Measurements from ENCODE around the gene DNAJC6.
"Not testable (repeated sequence)": the region's sequence is repeated elsewhere in the genome, so short reads cannot be mapped to it uniquely, and the experiment has no call there.

DNAJC6 gene

DNA sequence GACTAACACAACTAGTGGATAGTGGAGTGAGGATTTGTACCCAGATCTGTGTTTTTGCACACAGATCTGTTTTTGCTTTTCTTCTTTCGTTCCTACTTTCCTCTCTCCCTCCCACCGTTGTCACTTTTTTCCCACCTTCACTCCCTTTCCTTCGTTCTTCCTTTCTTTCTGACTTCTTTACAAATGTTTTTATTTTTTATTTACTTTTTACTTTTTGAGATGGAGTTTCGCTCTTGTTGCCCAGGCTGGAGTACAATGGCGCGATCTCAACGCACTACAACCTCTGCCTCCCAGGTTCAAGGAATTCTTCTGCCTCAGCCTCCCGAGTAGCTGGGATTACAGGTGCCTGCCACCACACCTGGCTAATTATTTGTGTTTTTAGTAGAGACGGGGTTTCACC lies 17.5 kb upstream of the DNAJC6 start:
- FAIRE-seq, result not testable (repeated sequence)

DNA sequence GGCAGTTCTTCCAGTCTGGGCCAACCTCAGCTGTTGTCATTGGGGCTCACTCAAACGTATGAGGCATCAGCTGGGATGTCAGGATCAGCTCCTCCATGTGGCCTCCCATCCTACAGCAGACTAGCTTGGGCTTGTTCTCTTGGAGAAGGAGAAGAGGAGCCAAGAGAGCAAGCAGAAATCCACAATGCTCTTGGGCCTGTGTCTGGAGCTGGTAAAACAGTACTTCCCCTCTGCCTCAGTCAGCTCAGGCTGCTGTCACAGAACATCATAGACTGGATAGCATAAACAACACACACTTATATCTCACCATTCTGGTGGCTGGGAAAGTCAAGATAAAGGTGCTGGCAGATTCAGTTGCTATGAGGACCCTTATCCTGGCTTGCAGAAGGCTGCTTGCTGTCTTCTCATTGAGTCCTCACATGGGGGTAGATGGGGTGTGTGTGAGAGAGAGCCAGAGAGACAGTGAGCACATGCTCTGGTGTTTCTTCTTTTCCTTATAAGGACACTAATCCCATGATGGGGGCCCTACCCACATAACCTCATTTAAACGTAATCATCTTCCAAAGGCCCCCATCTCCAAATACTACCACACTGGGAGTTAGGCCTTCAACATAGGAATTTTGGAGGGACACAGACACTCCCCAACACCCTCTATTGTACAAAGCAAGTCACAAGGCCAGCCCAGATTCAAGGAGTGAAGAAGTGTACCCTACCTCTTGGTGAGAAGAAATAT lies 16.3 kb upstream of the DNAJC6 start:
- no peak for FAIRE-seq
- DNase-seq (ENCODE audit: insufficient read length, low spot score), result no peak

More for the DNA sequence above, 17.5 kb upstream of the DNAJC6 start:
- DNase-seq (ENCODE audit: insufficient read length, low spot score), result not testable (repeated sequence)

DNA sequence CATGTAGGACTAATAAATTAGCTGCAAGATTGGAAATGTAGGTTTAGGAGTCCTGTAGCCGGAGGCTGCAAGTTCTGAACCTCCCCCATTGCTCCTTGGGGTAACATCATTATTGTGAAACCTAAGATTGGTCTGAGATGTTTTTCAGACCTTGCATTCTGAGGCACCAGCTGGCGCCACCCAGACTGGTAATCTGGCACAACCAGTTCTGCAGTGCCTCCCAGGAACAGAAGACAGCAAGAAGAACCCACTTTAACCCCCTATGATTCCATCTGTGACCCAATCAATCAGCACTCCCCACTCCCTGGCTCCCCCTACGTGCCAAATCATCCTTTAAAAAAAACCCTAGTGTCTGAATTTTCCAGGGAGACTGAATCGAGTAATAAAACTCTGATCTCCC lies 11.6 kb upstream of the DNAJC6 start:
- no peak for FAIRE-seq
- DNase-seq (ENCODE audit: insufficient read length, low spot score), result no peak

DNA sequence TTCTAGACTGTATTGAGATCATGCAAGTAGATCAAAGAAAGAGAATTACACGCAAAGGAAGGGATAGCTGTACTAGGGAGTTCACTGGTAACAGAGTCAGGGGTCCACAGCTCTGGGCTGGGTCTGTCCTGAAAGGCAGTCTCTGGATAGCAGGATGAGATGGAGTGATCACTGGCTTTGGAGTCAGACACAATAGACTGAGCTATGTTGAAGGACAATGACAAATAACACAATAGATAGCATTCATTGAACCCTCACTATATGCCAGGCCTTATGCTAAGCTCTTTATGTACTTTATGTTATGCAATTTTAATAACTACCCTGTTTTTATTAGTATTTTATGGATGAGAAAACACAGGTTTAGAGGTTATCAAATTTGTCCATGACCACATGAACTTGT lies 10.0 kb upstream of the DNAJC6 start:
- FAIRE-seq (no peak), DNase-seq (ENCODE audit: insufficient read length, low spot score) (no peak)

DNA sequence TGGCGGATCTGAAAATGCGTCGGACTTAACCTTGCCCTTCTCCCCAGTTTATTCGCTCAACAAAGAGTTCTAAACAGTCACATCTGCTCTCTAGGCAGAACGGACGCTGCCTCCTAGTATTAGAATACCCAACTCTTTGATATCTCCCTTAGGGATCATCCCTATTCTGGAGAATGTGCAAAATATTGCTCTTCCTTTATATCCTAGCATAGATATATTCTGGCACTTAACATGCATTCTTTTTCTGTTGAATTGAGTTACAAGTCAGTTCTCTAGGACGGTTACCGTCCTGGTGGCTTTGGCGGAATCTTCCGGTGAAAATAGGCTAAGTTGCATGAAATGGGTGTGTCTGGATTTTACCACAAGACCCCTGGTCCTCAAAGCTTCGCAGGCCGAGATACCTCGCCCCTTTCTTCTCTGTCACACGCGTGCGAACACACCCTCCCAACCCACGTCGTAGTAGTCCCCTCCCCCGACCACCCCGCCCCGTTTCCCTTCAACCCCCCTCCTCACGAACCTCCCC lies 501 bp upstream of the DNAJC6 start:
- DNase-seq (ENCODE audit: insufficient read length, low spot score), result no peak
- no peak for FAIRE-seq

DNA sequence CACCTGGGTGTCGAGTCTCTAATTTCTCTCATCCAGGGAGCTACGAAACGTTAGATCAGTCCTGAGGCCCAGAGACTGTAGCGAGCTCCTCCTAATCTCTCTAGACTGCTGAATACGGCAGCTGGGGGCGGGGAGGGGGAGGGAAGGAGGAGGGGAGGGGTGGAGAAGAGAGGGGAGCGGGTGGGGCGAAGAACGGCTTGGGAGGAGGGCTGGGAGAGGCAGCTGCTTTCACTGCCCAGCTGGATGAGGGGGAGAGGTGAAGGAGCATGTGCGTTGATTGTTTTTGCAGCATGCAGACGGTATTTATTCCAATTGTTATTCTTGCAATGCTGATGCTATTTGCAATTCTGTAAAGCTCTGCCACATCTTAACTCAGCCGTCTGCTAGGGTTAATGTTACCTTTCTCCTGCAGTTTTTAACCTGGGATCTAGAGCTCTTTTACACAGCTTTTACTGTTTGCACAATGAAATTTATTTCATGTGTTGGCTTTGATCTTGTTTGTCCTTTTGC lies 790 bp downstream of the DNAJC6 start:
- DNase-seq (ENCODE audit: insufficient read length, low spot score) (no peak), FAIRE-seq (no peak)

DNA sequence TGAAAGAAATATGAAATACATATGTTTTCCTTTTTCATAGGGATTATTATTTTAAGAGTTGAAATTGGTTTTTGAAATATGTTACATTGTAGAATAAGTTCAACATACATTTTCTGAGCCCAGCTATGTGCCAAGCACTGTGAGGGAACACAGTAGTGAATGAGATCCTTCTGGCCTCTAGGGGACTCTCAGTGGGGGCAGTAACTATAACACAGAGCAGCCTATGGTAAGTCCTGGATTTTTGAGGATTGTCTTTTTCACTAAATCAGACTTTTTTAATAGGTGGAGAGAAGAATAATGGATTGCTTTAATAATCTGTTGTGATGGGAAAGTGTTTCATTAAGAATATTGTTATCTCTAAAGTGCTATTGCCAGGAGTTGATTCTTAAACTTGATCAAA lies 2.4 kb downstream of the DNAJC6 start:
- DNase-seq (ENCODE audit: insufficient read length, low spot score), result no peak
- FAIRE-seq, result no peak

DNA sequence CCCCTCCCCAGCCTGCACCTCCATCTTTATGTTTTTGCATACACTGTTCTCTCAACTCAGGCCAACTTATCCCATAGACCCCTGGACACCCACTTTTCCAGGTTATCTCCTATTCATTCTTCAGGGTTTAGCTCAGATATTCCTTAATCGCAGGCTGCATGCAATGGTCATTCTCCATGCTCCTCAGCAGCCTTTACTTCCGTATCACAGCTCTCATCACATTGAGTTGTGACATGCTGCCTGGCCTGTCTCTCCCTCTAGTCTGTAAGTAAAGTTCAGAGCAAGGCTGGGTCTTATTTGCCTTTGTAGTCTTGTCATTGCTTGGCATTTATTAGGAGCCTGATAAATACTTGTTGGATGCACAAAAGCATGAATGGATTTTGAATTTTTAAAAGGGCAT lies 6.9 kb downstream of the DNAJC6 start:
- no peak for DNase-seq (ENCODE audit: insufficient read length, low spot score)
- no peak for FAIRE-seq

DNA sequence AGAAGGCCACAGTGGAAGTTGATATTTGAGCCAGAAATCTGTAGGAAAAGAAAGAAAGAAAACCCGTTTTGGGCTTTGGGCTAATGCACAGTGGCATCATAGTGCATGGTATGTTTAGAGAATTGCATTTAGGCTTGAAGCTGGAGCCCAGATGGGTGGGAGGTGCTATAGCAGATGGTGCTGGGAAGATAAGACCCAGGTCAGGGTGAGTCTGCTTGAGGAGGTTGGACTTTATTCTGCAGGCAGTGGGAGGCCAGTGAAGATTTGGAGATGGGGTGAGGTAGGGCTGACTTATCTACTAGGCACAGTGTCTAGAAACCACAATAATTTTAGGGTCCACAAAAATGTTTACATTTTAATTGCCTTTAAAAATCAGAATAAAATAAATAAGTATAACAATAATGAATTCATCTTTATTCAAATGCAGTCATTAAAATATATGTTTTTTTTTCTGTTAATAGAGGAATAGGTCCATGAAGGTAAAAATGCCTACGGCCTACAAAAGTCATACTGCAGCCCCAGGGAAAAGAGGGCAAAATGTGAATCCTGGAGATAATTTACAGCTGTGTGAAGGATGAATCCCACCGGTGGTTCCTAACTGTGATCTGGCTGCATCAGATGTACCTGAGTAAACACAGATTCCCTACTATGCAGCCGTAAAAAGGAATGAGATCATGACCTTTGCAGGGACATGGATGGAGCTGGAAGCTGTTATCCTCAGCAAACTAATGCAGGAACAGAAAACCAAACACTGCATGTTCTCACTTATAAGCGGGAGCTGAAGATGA lies 8.7 kb downstream of the DNAJC6 start:
- FAIRE-seq (no peak), DNase-seq (ENCODE audit: insufficient read length, low spot score) (no peak)

DNA sequence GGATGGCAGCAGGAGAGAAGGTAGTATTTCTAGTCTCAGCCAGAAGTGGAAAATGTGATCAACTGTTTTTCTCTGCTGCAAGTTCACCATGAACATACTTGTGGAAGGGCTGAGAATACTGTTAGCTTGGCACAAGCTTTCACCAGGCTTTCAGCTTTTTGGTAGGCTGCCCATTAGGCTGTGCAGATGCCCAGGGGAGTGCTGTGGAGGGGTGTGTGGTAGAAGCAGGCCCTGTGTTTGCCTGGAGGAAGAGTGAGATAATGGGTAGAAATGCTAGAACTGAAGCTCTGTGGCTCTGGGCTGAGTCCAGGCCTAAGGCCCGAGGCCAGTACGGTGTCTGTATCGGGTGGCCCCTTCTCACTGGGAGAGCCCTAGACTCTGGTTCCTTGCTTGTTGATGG lies 9.8 kb downstream of the DNAJC6 start:
- DNase-seq (ENCODE audit: insufficient read length, low spot score) (no peak), FAIRE-seq (no peak)

DNA sequence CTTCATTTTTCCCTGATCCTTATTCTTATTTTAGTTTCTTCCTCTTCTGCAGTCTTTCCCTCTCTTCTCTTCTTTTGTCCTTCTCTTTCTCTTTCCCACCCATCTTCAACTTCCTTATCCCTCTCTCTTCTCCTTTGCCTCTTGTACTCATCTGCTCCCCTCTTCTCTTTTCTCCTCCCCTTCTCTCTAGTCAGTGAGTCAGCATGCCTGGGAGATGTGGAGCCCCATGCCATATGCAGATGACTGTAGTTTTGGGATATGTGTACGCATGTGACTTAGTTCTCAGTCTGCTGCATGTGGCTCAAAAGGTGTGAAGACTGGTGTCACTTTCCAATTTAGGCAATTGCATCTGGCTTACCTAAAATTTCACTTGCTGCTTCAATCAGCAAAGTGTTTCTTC lies 10.4 kb downstream of the DNAJC6 start:
- no peak for FAIRE-seq

DNA sequence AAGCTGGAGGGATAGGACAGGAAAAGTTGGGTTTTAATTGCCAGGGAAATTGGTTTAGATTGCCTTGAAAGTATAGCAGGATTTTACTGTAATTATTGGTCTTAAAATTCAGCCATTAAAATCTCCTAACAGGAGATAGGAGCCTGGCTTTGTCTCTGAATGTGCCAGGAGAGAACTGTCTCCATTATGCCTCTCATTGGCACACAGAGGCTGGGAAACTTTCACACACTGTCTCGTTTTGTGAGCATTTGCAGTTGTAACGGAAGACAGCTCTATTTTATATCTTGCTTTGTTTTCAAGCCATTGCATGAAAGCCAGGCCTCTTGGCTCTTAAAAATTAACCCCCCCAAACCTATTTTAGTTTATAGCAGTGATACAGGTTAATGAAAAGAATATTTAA lies 12.5 kb downstream of the DNAJC6 start:
- no peak for FAIRE-seq

More for the DNA sequence above, 10.4 kb downstream of the DNAJC6 start:
- DNase-seq (ENCODE audit: insufficient read length, low spot score), result no peak

DNA sequence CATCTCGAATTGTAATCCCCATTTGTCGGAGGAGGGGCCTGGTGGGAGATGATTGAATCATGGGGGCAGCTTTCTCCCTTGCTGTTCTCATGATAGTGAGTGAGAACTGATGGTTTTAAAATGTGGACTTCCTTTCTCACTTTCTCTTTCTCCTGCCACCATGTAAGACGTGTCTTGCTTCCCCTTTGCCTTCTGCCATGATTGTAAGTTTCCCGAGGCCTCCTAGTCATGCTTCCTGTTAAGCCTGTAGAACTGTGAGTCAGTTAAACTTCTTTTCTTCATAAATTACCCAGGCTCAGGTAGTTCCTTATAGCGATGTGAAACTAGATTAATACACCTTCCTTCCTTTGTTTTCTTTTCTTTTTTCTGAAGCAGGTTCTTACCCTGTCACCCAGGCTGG lies 13.9 kb downstream of the DNAJC6 start:
- FAIRE-seq (no peak), DNase-seq (ENCODE audit: insufficient read length, low spot score) (no peak)

More for the DNA sequence above, 12.5 kb downstream of the DNAJC6 start:
- DNase-seq (ENCODE audit: insufficient read length, low spot score), result no peak

DNA sequence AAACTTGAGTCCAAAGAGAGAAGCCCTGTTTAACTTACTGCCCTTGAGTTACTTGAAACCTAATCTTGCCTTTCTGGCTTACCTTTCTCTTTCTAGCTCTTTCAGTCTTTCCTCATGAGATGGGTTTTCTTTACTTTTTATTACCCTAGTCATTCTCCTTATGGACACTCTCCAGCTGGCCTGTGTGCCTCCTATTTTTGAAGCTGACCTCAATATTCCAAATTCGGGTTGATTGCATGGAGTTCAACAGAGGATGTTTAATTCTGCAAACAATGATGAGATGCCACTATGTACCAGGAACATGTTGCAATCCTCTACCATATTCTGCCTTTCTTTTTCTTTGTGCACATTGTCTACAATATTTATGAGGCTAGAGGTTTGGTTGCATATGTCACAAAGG lies 20.7 kb downstream of the DNAJC6 start:
- FAIRE-seq (no peak), DNase-seq (ENCODE audit: insufficient read length, low spot score) (no peak)

DNA sequence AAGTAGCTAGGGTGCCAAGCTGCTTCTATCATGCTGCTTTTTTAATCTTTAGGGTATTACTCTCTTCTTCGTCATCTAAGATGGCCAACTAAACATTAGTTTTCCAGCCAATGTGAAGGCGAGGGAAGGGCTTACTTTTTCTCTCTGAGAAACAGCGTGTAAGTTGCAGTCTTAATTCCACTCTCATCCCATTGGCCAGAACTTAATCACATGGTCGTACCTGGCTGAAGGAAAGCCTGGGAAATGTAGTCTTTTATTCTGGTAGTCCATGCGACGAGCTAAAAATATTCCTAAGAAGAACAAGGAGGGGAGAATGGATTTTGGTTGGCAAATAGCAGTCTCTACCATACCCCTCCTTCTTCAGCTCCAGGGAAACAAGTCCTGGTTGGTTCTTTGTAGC lies 21.5 kb downstream of the DNAJC6 start:
- DNase-seq (ENCODE audit: insufficient read length, low spot score), result no peak
- FAIRE-seq, result no peak

DNA sequence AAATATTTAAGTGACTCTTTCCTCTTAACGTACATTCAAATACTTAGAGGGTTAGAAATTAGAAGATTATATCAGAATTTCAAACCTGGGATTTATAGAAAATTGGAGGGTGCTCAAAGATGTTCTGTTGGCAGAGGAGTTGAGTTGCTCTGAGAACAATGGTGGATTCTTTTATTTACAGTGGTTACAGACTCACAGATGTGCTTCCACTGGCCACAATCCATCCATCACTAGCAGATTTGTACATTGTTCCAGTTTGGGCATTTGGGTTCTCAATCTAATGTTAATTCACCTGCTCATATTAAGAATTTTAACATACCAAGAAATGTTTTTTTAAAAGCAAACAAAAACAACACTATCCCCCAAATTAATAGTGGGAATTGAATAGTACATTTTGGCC lies 23.5 kb downstream of the DNAJC6 start:
- FAIRE-seq, result no peak

DNA sequence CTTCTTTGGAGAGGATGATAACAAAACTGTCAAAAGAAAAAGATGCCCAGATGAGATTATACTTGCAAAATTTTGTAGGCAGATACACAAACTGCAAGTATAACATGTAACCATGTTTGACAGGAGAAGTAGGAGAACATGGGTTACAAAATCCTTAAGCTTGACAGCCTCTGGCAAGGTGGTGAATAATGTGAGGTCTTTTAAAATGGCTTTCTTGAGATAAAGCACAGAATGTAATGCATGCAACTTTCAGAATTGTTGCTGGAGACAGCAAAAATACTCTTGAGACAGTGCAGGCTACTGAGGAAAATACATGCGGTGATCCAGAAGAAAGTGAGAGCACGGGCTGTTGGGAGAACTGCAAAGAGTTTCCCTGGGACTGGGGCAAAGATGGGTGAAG lies 24.7 kb downstream of the DNAJC6 start:
- FAIRE-seq, result no peak
- no peak for DNase-seq (ENCODE audit: insufficient read length, low spot score)

More for the DNA sequence above, 23.5 kb downstream of the DNAJC6 start:
- DNase-seq (ENCODE audit: insufficient read length, low spot score), result no peak

DNA sequence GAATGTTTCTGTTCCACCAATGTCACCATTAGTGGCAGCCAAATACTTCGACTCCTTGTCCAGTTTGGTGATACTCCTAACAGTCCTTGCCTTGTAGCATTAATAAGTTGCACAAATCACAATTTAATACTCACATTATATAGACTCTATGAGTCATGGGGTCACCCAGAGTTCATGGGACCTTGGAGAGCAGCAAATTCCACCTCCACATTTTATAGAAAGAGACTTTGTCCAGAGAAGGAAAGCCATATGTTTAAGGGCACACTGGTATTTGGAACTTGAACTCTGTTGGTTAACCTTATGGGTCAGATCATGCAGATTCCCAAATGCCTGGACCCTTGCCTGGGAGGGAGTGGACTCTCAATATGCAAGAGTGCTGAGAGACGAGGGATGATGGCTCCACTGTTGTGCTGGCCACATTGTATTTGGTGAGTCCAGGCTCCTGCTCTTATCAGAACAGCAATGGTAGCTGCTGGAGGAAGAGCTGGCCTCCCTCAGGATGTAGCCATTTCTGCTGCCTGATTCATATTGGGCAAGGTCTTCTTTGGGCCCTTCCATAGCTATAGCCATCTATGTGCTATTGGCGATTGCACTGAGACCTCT lies 30.6 kb downstream of the DNAJC6 start:
- DNase-seq (ENCODE audit: insufficient read length, low spot score) (no peak), FAIRE-seq (no peak)

DNA sequence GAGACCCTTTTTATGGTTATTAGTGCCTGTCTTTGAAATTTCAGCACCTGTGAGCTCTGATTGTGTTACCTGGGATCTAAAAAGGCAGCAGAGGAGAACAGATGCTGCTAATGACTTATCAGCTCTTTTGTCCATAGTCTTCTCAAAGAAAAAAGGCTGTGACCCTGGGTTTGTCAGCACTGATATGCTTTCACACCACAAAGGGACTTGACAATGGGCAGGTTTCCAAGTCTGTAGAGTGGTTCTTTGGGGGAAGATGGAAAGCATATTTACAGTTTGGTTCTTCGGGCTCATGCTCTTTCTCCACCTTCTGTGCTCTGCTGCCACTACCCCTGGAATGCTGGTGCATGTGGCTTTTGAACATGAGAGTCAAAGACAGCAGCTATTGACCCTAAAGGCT lies 32.0 kb downstream of the DNAJC6 start:
- no peak for FAIRE-seq
- DNase-seq (ENCODE audit: insufficient read length, low spot score), result no peak

DNA sequence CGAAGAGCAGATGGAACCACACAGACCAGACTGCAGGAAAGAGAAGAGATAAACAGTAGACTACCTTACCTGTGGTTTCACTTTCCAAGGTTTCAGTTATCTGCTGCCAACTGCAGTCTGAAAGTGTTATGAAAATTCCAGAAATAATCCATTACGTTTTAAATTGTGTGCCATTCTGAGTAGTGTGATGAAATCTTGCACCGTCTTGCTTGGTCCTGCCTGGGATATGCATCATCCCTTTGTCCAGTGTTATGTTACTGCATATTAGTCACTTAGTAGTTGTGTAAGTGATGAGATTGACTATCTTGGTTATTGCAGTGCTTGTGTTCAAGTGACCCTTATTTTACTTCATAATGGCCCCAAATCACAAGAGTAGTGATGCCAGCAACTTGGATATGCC lies 33.9 kb downstream of the DNAJC6 start:
- DNase-seq (ENCODE audit: insufficient read length, low spot score), result no peak
- FAIRE-seq, result no peak

DNA sequence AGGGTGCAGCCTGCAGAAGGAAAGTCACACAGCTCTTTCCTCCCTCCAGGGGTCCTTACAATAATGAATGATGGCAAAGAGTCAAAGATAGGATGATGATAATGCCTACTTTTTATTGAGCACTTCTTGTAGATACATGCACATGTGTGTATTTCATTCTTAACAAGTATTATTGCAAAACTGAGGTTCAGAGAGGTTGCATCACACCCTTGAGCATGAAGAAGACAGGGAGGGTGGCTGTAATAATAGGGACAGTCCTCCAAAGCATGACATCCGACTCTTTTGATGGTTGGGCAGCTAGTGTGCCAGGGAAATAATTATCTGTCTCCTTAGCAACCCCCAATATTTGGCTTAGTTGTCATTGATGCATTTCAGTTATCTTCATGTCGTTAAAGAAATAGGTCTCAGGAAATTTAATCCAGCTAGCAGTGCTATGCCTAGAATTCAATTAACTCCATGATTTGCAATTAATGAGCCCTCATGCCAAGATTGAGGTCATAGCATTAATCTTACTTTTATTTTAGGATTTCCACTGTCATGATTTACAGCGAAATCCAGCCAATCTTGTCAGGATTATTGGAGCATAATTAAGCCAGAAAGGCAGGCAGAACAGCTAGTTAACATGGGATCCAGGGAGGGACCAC lies 35.0 kb downstream of the DNAJC6 start:
- DNase-seq (ENCODE audit: insufficient read length, low spot score) (no peak), FAIRE-seq (no peak)

Data from GM19239 (cell line).